GM10248 (cell line): Measurements from ENCODE around the gene CLPTM1L.

Source experiments
- CTCF ChIA-PET: fragments of 300-600 bp; sonication (Branson Sonifier 250); formaldehyde crosslinking; extraction: SDS; loops from one replicate; lab custom pipeline; 2021; ENCODE audit warnings: antibody characterized with exemption; lab: Yijun Ruan, JAX
- POLR2A ChIA-PET: fragments of 350-650 bp; sonication (Branson Sonifier 250); formaldehyde crosslinking; extraction: SDS; loops from one replicate; lab custom pipeline; 2020; ENCODE audit warnings: antibody characterized with exemption; lab: Yijun Ruan, JAX
- DNase-seq: peaks from one replicate; pipeline ENCODE4 v3.0.0; 2012; ENCODE audit errors: extremely low spot score
- CTCF ChIP-seq: IDR thresholded peaks from 2 replicates; pipeline ENCODE4 v1.5.1; 2012; ENCODE audit warnings: mild to moderate bottlenecking, low read depth; ENCODE audit errors: extremely low read depth, missing control alignments, control extremely low read depth

The CLPTM1L gene

GRCh38 chr5:1390861-1391600 is 46.1 kb upstream of the CLPTM1L start:
- ChIA-PET CTCF (no interaction called here), POLR2A (no interaction called here)
- no peak for DNase-seq
- TF ChIP-seq CTCF, result no peak

GRCh38 chr5:1390333-1390732 is 45.4 kb upstream of the CLPTM1L start:
- DNase-seq, result no peak
- CTCF ChIA-PET, result no interaction called here
- POLR2A ChIA-PET, result no interaction called here
- no peak for TF ChIP-seq CTCF

GRCh38 chr5:1388383-1388967 is 43.6 kb upstream of the CLPTM1L start:
- CTCF ChIA-PET, result no interaction called here
- DNase-seq, result no peak
- POLR2A ChIA-PET, result no interaction called here
- no peak for TF ChIP-seq CTCF

GRCh38 chr5:1387876-1388275 is 43.0 kb upstream of the CLPTM1L start:
- no peak for DNase-seq
- ChIA-PET CTCF (no interaction called here), POLR2A (no interaction called here)
- no peak for TF ChIP-seq CTCF

- no peak for TF ChIP-seq CTCF
- ChIA-PET POLR2A (no interaction called here), CTCF (no interaction called here)
- no peak for DNase-seq
Observed at GRCh38 chr5:1387059-1387755, 42.3 kb upstream of the CLPTM1L start.

GRCh38 chr5:1386274-1386717 is 41.4 kb upstream of the CLPTM1L start:
- peak; percentile 67 for DNase-seq
- ChIA-PET POLR2A (no interaction called here), CTCF (no interaction called here)

More at GRCh38 chr5:1386274-1386717, 41.4 kb upstream of the CLPTM1L start:
- TF ChIP-seq CTCF, result no peak
